Stomach (tissue), 9 donors: ENCODE measurements around the gene PTPN22. TPM values are rescaled to one million over a fixed set of nuclear protein-coding genes. Genes with fewer than 3 reads are reported as not detected.
A peak's percentile ranks its signal among the peaks of the same experiment; 100 is the strongest.

Source experiments
- DNase-seq, 2 donors: peaks; one replicate each; pipeline versions ENCODE4 v3.0.0 to v3.0.0-alpha.2; 2013 to 2019
- H3K27ac ChIP-seq, 5 donors: fragments of 200-600 bp in 4 of 5; sonication (generic) in 4 of 5; one replicate each; pipeline ENCODE4 v1.5.1; 2013 to 2019; ENCODE audit warnings: mild to moderate bottlenecking in 1 of 5, moderate library complexity in 1 of 5
- H3K27me3 ChIP-seq, 3 donors: fragments of 200-600 bp; sonication (generic); one replicate each; pipeline ENCODE4 v1.5.1; 2017 to 2019; ENCODE audit warnings: mixed run types in 1 of 3
- H3K36me3 ChIP-seq, 4 donors: fragments of 200-600 bp; sonication (generic); 1 replicate in 3 of 4; 2 replicates in 1 of 4; pipeline ENCODE4 v1.5.1; 2016 to 2019
- H3K4me1 ChIP-seq, 4 donors: fragments of 200-600 bp; sonication (generic); one replicate each; pipeline ENCODE4 v1.5.1; 2016 to 2019
- H3K4me3 ChIP-seq, 4 donors: fragments of 200-600 bp; sonication (generic) in 3 of 4; one replicate each; pipeline ENCODE4 v1.5.1; 2016 to 2019; ENCODE audit warnings: mild to moderate bottlenecking in 1 of 4
- H3K9me3 ChIP-seq, 4 donors: fragments of 200-600 bp; sonication (generic); one replicate each; pipeline ENCODE4 v1.5.1; 2016 to 2019
- EP300 ChIP-seq: sonication (generic); formaldehyde crosslinking; IDR thresholded peaks from one replicate; pipeline ENCODE4 v1.6.1; 2017; ENCODE audit warnings: antibody characterized with exemption
- POLR2A ChIP-seq, 4 donors: fragments of 450-650 bp; IDR thresholded peaks; one replicate each; pipeline ENCODE4 v1.6.1; 2016; ENCODE audit warnings: antibody characterized with exemption in 4 of 4, control low read depth in 2 of 4, mild to moderate bottlenecking in 1 of 4, moderate library complexity in 1 of 4
- POLR2AphosphoS5 ChIP-seq, 3 donors: sonication (generic); formaldehyde crosslinking; IDR thresholded peaks; one replicate each; pipeline ENCODE4 v1.6.1; 2016; ENCODE audit warnings: antibody characterized with exemption in 3 of 3
- WGBS, 5 donors: extraction: QIAGEN DNeasy Blood & Tissue Kit in 3 of 5; methylation state at CpG; one replicate each; pipeline versions ENCODE4 v1.1.5 to v1.1.7; 2013 to 2018; 5-methylcytosine and 5-hydroxymethylcytosine counted together
- intact Hi-C: fragments of 100-400 bp; cut with DNase I; formaldehyde crosslinking; loops from one replicate; pipeline ENCODE4 v1.15.1; 2023; ENCODE audit warnings: low total_unique reads
- polyA plus RNA-seq, 3 donors: library from polyadenylated mRNA; stranded (reverse); fragments of 200-250 nt; gene quantifications; one replicate each; pipeline ENCODE4 v1.2.3, GENCODE V29; 2013
- total RNA-seq, 5 donors: library from RNA; depleted of rRNA; stranded (reverse); fragments of >200 nt; gene quantifications; one replicate each; pipeline versions ENCODE4 v1.1.0 to v1.2.3, GENCODE V29; 2014 to 2016
- TF ChIP-seq, protein P1 (sequence below), 7 experiments: fragments of 450-650 bp in 4 of 7; fragments of 200-600 bp in 3 of 7; sonication (generic) in 3 of 7; IDR thresholded peaks; one replicate each; pipeline ENCODE4 v1.5.1; 2016 to 2019; ENCODE audit warnings: antibody characterized with exemption in 7 of 7, control low read depth in 2 of 7, mild to moderate bottlenecking in 1 of 7
- donor health status: healthy with polysubstance abuse.
- donor health status: Bipolar disorder and iron deficiency.
- donor health status: healthy.

The PTPN22 gene
- total and polyA plus RNA-seq, 8 donors, result 0.93 to 8.5 (median 2.1) TPM; not detected in 1

DNA sequence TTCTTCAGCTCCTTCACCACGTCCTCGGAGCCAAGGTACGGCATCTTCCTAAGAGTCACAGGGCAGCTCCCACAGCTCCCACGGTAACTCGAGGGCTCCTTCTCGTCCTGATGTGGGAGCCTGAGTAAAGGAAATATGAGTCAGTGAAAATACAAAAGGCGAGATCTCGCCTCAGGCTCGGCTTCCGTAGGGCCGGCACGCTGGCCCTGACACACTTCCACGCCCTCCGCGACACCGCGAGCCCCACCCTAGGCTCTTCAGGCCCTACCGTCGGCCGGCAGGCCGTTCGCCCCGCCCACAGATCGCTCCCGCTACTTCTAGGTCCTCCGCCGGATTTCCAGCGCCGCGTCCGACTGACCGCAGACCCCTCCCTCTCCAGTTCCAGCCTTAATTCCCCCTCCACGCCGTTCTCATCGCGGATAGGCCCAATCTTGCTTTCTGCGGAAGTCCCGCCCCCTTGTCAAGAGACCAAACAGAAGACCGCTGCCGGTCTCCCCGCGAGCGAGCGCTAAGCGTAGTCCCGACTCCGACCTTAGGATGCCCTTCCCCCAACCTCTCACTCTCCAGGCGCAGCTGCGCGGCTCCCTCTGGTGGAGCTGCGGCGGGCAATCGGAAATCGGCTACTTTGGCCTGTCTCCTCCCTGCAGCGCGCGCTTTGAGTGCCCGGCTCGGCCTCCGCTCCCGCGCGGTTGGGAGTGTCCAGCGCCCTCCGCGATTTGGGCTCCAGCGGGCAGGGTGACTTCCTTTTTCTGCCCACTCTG is 33.3 kb upstream of the PTPN22 start, which contains the start of the genes AP4B1 and DCLRE1B:
Gene AP4B1, minus strand, starts transcription at position 126 of the 761 bp plus-strand sequence. Its CDS starts 82 bp downstream, at position 44.
Gene DCLRE1B, plus strand, starts transcription at position 653 of the 761 bp plus-strand sequence. CDS start 261 bp downstream, outside the sequence.
- intact Hi-C loops, result loop anchor here (10.0 kb wide), 1 partner anchor 70 kb away; no protein-coding TSS in a partner anchor
- 0 to 1% (median 0%) methylated on average over 57 to 67 of the region's 67 CpGs for WGBS, 5 donors

DNA sequence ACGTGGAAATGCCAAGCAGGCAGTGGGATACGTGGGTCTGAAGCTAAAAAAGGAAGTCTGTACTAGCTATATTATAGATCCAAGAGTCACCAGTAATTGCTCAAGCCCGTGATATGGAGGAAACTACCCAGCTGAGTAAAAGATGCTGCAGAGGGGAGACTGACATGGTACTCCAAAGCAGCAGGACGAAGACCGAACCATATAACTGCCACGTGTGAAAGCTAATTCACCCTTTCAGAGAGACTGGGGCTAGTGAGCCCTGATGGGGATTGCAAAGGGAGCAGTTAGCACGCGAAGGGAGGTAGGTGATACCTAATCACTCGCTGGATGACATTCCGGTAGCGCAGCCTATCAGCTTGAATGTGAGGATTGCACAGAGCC is 32.8 kb upstream of the PTPN22 start:
- DNase-seq, result no peak
- WGBS, 5 donors, result 0 to 1% (median 0%) methylated on average over 11 of the region's 11 CpGs
- Histone ChIP-seq H3K27ac (peak overlapping the region; percentile 87 to 97 (median 93)), H3K36me3 (peaks cover 15 to 53% (median 49%) of the 10 kb centered on the region in 4 donors), H3K27me3 (no peaks in the 10 kb centered on the region), H3K4me3 (peak overlapping the region; percentile 73 to 90 (median 86)), H3K9me3 (no peaks in the 10 kb centered on the region), H3K4me1 (peaks cover 8 to 55% (median 35%) of the 10 kb centered on the region in 4 donors)
- TF ChIP-seq POLR2AphosphoS5 (IDR thresholded peaks at IDR 0.05), result no peak
- peak; percentile 6 for TF ChIP-seq EP300
- TF ChIP-seq, protein P1, sequence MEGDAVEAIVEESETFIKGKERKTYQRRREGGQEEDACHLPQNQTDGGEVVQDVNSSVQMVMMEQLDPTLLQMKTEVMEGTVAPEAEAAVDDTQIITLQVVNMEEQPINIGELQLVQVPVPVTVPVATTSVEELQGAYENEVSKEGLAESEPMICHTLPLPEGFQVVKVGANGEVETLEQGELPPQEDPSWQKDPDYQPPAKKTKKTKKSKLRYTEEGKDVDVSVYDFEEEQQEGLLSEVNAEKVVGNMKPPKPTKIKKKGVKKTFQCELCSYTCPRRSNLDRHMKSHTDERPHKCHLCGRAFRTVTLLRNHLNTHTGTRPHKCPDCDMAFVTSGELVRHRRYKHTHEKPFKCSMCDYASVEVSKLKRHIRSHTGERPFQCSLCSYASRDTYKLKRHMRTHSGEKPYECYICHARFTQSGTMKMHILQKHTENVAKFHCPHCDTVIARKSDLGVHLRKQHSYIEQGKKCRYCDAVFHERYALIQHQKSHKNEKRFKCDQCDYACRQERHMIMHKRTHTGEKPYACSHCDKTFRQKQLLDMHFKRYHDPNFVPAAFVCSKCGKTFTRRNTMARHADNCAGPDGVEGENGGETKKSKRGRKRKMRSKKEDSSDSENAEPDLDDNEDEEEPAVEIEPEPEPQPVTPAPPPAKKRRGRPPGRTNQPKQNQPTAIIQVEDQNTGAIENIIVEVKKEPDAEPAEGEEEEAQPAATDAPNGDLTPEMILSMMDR (IDR thresholded peaks at IDR 0.05), result no peak
- TF ChIP-seq POLR2A (IDR thresholded peaks at IDR 0.05), result no peak
- intact Hi-C loops, result loop anchor here (10.0 kb wide), 1 partner anchor 69 kb away; no protein-coding TSS in a partner anchor

More for the DNA sequence above, 33.3 kb upstream of the PTPN22 start, which contains the start of the genes AP4B1 and DCLRE1B:
- DNase-seq, result peak; percentile 98 to 100
- Histone ChIP-seq H3K4me3 (peak within 1 kb of the TSS; percentile 73 to 90 (median 86)), H3K9me3 (no peaks in the 10 kb centered on the region), H3K27ac (peak within 1 kb of the TSS; percentile 87 to 97 (median 93)), H3K27me3 (no peaks in the 10 kb centered on the region), H3K4me1 (peaks cover 8 to 50% (median 35%) of the 10 kb centered on the region in 4 donors), H3K36me3 (peaks cover 9 to 53% (median 46%) of the 10 kb centered on the region in 4 donors)
- TF ChIP-seq POLR2AphosphoS5 (IDR thresholded peaks at IDR 0.05) (peak; percentile 73 to 91 (median 91)), POLR2A (IDR thresholded peaks at IDR 0.05) (peak in 1 of 4 donors; percentile 55), EP300 (no peak)
- TF ChIP-seq, protein P1 (IDR thresholded peaks at IDR 0.05), result peak in 5 of 7 experiments; percentile 50 to 96 (median 83)

DNA sequence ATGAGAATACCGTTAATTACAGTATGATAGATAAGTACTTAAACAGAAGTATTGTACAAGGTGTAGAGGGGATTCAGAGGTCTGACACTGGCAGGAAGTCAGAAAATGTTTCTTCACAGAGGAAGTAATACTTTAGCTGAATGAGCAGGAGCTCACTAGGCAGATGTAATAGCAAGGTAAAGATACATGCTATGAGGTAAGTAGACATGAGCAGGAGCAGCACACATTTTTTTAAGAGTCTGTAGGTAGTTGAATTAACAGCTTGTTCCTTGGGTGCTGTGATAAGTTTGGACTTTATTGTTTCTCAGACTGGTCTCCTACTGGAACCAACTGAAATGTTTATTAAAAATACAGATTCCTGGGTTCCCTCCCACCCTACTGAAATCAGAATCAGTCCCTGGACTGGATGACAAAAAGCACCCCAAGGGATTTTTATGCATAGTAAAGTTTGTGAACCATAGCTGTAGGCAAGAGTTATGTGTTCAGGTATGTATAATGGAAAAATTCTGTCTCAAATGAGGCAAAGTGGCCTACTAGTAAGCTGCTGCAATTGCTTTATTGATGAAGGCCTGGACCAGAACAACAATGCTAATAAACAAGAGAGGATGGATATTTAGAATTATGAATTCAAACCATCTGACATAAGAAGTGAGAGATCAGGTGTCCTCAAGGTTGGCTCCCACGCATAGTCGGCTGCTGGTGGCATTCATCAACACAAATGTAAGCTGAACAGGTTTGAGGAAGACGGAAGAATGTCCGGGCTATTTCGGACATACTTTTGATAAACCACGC is 32.2 kb upstream of the PTPN22 start:
- intact Hi-C loops, result loop anchor here (10.0 kb wide), 1 partner anchor 69 kb away; no protein-coding TSS in a partner anchor
- Histone ChIP-seq H3K9me3 (no peaks in the 10 kb centered on the region), H3K27ac (peak overlapping the region; percentile 87 to 97 (median 93)), H3K4me1 (peaks cover 8 to 60% (median 35%) of the 10 kb centered on the region in 4 donors), H3K27me3 (no peaks in the 10 kb centered on the region), H3K36me3 (peaks cover 15 to 53% (median 51%) of the 10 kb centered on the region in 4 donors), H3K4me3 (peak overlapping the region; percentile 73 to 90 (median 86))
- no peak for TF ChIP-seq POLR2AphosphoS5 (IDR thresholded peaks at IDR 0.05)
- TF ChIP-seq, protein P1 (IDR thresholded peaks at IDR 0.05), result no peak
- no peak for TF ChIP-seq EP300
- no peak for TF ChIP-seq POLR2A (IDR thresholded peaks at IDR 0.05)
- WGBS, 5 donors, result 11 to 14% (median 12%) methylated on average over 7 of the region's 7 CpGs
- DNase-seq, result no peak

DNA sequence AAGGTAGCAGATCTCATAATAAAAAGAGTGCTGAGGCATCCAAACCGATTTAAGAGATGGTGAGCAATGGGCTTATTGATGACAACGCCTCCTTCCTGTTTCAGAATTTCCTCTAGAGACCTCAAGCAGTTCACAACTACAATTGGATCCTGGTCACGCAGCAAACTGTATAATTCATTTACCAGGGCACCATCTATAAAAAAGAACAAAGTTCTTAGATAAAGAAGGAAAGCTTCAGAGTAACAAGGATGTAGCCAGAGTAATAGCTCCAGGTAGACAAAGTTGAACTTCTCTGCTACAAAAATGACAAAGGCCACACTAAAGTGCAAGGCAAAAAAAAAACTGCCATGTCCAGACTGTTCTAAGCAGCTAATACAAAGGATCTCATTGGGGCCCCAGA is 29.7 kb upstream of the PTPN22 start:
- Histone ChIP-seq H3K36me3 (peaks cover 30 to 64% (median 61%) of the 10 kb centered on the region in 4 donors), H3K27ac (no peak overlapping the region), H3K27me3 (no peaks in the 10 kb centered on the region), H3K9me3 (no peaks in the 10 kb centered on the region), H3K4me3 (no peak overlapping the region), H3K4me1 (peaks cover 8 to 59% (median 30%) of the 10 kb centered on the region in 4 donors)
- intact Hi-C loops, result loop anchor here (10.0 kb wide), 1 partner anchor 66 kb away; no protein-coding TSS in a partner anchor
- DNase-seq, result no peak
- 73 to 81% (median 77%) methylated on average over 3 of the region's 3 CpGs for WGBS, 5 donors
- TF ChIP-seq POLR2AphosphoS5 (IDR thresholded peaks at IDR 0.05), result no peak
- TF ChIP-seq, protein P1 (IDR thresholded peaks at IDR 0.05), result no peak
- no peak for TF ChIP-seq EP300
- no peak for TF ChIP-seq POLR2A (IDR thresholded peaks at IDR 0.05)
